H7 (cell line): ENCODE data around the gene MAMLD1. TPM values are rescaled to one million over a fixed set of nuclear protein-coding genes. Genes with fewer than 3 reads are reported as not detected.

Experiments
- DNase-seq: peaks from one replicate; pipeline ENCODE4 v3.0.0; 2012
- H3K27me3 ChIP-seq: 2 replicates; pipeline ENCODE4 v1.6.0; 2011; ENCODE audit warnings: mild to moderate bottlenecking, low read length; ENCODE audit not compliant: control insufficient read depth, insufficient read depth
- H3K36me3 ChIP-seq: replicated peaks from 2 replicates; pipeline ENCODE4 v1.5.1; 2011; ENCODE audit warnings: low read length; ENCODE audit not compliant: control insufficient read depth, insufficient read depth
- H3K4me3 ChIP-seq: 2 replicates; pipeline ENCODE4 v1.5.1; 2011; ENCODE audit warnings: low read depth, mild to moderate bottlenecking, control low read depth, low read length, moderate library complexity; ENCODE audit not compliant: insufficient read depth
- total RNA-seq: library from RNA; depleted of rRNA; stranded (reverse); fragments of >200 nt; shearing (Covaris generic); gene quantifications from 2 replicates; pipeline ENCODE4 v1.2.3, GENCODE V29; 2014

The MAMLD1 gene
- total RNA-seq, 1 experiment from 2014 or later: 0.31 TPM

- Histone ChIP-seq H3K4me3 (no peak overlapping the region), H3K36me3 (no peaks in the 10 kb centered on the region), H3K27me3 (no peaks in the 10 kb centered on the region)
- DNase-seq: no peak
These were observed 87.5 kb downstream of the MAMLD1 start for GRCh38 chrX:150450519-150451177.

GRCh38 chrX:150451953-150452352 lies 88.8 kb downstream of the MAMLD1 start:
- Histone ChIP-seq H3K36me3 (no peaks in the 10 kb centered on the region), H3K4me3 (no peak overlapping the region), H3K27me3 (no peaks in the 10 kb centered on the region)
- DNase-seq: no peak

GRCh38 chrX:150454083-150454482 lies 91.0 kb downstream of the MAMLD1 start:
- H3K27me3 ChIP-seq: no peaks in the 10 kb centered on the region
- H3K4me3 ChIP-seq: no peak overlapping the region
- no peak for DNase-seq
- H3K36me3 ChIP-seq: no peaks in the 10 kb centered on the region

GRCh38 chrX:150454508-150455214 lies 91.5 kb downstream of the MAMLD1 start:
- no peak overlapping the region for H3K4me3 ChIP-seq
- no peaks in the 10 kb centered on the region for H3K27me3 ChIP-seq
- no peaks in the 10 kb centered on the region for H3K36me3 ChIP-seq
- peak; percentile 2 for DNase-seq

- H3K27me3 ChIP-seq: no peaks in the 10 kb centered on the region
- H3K4me3 ChIP-seq: no peak overlapping the region
- H3K36me3 ChIP-seq: no peaks in the 10 kb centered on the region
- DNase-seq: no peak
These were observed 92.1 kb downstream of the MAMLD1 start for GRCh38 chrX:150455215-150455608.

- H3K4me3 ChIP-seq: no peak overlapping the region
- no peaks in the 10 kb centered on the region for H3K27me3 ChIP-seq
- peak; percentile 8 for DNase-seq
- H3K36me3 ChIP-seq: no peaks in the 10 kb centered on the region
These were observed 93.3 kb downstream of the MAMLD1 start for GRCh38 chrX:150456466-150456865.

GRCh38 chrX:150456941-150457340 lies 93.8 kb downstream of the MAMLD1 start:
- no peaks in the 10 kb centered on the region for H3K27me3 ChIP-seq
- DNase-seq: no peak
- no peak overlapping the region for H3K4me3 ChIP-seq
- no peaks in the 10 kb centered on the region for H3K36me3 ChIP-seq

- Histone ChIP-seq H3K4me3 (no peak overlapping the region), H3K27me3 (no peaks in the 10 kb centered on the region), H3K36me3 (no peaks in the 10 kb centered on the region)
- no peak for DNase-seq
These were observed 96.1 kb downstream of the MAMLD1 start for GRCh38 chrX:150459196-150459595.

- H3K27me3 ChIP-seq: no peaks in the 10 kb centered on the region
- H3K36me3 ChIP-seq: no peaks in the 10 kb centered on the region
- H3K4me3 ChIP-seq: no peak overlapping the region
- no peak for DNase-seq
These were observed 96.9 kb downstream of the MAMLD1 start for GRCh38 chrX:150460063-150460462.

GRCh38 chrX:150460781-150461180 lies 97.7 kb downstream of the MAMLD1 start:
- Histone ChIP-seq H3K4me3 (no peak overlapping the region), H3K27me3 (no peaks in the 10 kb centered on the region), H3K36me3 (no peaks in the 10 kb centered on the region)
- DNase-seq: no peak

- no peaks in the 10 kb centered on the region for H3K27me3 ChIP-seq
- no peak for DNase-seq
- no peak overlapping the region for H3K4me3 ChIP-seq
- H3K36me3 ChIP-seq: no peaks in the 10 kb centered on the region
These were observed 100.4 kb downstream of the MAMLD1 start for GRCh38 chrX:150463566-150463965.

- no peak for DNase-seq
- H3K36me3 ChIP-seq: no peaks in the 10 kb centered on the region
- no peaks in the 10 kb centered on the region for H3K27me3 ChIP-seq
- H3K4me3 ChIP-seq: no peak overlapping the region
These were observed 100.9 kb downstream of the MAMLD1 start for GRCh38 chrX:150464001-150464400.

- H3K36me3 ChIP-seq: no peaks in the 10 kb centered on the region
- no peaks in the 10 kb centered on the region for H3K27me3 ChIP-seq
- no peak overlapping the region for H3K4me3 ChIP-seq
- no peak for DNase-seq
These were observed 102.2 kb downstream of the MAMLD1 start for GRCh38 chrX:150465326-150465725.

- H3K36me3 ChIP-seq: no peaks in the 10 kb centered on the region
- H3K4me3 ChIP-seq: no peak overlapping the region
- H3K27me3 ChIP-seq: no peaks in the 10 kb centered on the region
- no peak for DNase-seq
These were observed 103.0 kb downstream of the MAMLD1 start for GRCh38 chrX:150465881-150466775.

- no peaks in the 10 kb centered on the region for H3K27me3 ChIP-seq
- no peak overlapping the region for H3K4me3 ChIP-seq
- DNase-seq: no peak
- no peaks in the 10 kb centered on the region for H3K36me3 ChIP-seq
These were observed 109.2 kb downstream of the MAMLD1 start for GRCh38 chrX:150472306-150472705.
